ENCODE data around the gene HNRNPR. TPM values are rescaled to one million over a fixed set of nuclear protein-coding genes. Genes with fewer than 3 reads are reported as not detected.
A peak's percentile ranks its signal among the peaks of the same experiment; 100 is the strongest.

Gene HNRNPR
- polyA plus RNA-seq, 4 donors = 247 to 287 (median 255) TPM

GRCh38 chr1:23369335-23370013, 25.4 kb upstream of the HNRNPR start, which contains the start of gene ZNF436:
TSS of gene ZNF436 (minus strand) at chr1:23369836. CDS start at chr1:23368005, 1,831 bp downstream.
- DNase-seq (ENCODE audit: low read depth in 4 of 4, low spot score in 2 of 4) = peak; percentile 70 to 83 (median 80)

- DNase-seq (ENCODE audit: low read depth in 4 of 4, low spot score in 2 of 4) = peak; percentile 84 to 93 (median 88)
Observed at GRCh38 chr1:23368562-23369334, 24.7 kb upstream of the HNRNPR start.

DNA sequence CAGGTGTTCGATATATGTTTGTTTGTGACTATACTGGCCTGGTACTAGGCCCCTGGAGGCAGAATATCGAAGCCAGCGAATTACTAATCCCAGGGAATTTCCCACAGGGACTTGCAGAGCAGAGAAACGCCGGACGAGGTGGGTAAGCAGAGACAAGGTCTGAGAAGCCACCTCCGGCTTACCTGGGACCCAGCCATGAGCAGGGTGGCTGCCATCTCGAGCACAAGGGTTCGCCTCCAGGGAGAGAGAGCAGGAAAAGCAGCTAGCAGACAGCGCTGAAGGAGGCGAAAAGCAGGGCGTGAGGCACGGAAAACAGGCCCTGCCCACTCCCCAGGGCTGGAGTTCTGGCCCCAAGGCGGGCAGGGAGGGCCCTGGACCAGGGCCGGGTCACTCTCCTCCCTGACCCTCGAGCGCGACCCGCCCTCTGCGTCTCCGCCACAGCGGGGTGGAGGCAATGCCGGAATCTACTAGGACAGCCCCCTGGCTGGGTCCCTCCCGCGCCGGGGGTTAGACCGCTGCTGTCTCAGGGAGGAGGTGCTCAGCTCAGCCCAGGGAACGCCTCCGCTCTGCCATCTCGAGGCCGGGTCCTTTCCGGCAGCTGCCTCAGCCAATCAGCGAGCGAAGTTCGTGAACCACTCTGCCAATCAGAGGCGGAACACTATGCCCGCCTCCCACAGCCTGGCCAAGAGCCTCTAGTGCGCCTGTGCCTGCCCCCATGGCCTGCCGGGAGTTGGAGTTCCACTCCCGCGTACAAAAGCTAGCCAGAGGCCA, 23.9 kb upstream of the HNRNPR start:
- DNase-seq (ENCODE audit: low read depth in 4 of 4, low spot score in 2 of 4) = peak; percentile 94 to 98 (median 96)

GRCh38 chr1:23367451-23367790, 23.3 kb upstream of the HNRNPR start:
- DNase-seq (ENCODE audit: low read depth in 4 of 4, low spot score in 2 of 4) = no peak

GRCh38 chr1:23366598-23366997, 22.5 kb upstream of the HNRNPR start:
- DNase-seq (ENCODE audit: low read depth in 4 of 4, low spot score in 2 of 4) = no peak

- DNase-seq (ENCODE audit: low read depth in 4 of 4, low spot score in 2 of 4) = no peak
Observed at GRCh38 chr1:23366146-23366545, 22.1 kb upstream of the HNRNPR start.

DNA sequence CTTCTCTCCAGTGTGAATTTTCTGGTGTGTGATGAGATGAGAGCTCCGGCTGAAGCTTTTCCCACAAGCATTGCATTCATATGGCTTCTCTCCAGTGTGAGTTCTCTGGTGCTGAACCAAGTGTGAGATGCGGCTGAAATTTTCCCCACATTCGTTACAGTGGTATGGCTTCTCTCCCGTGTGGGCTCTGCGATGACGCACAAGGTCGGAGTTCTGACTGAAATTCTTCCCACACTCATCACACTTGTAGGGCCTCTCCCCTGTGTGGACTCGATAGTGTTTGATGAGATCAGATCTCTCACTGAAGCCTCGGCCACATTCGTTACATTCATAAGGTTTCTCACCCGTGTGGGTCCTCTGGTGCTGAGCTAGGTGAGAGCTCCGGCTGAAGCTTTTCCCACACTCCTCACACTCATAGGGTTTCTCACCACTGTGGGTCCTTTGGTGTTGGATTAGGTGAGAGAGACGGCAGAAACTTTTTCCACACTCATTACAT, 18.2 kb upstream of the HNRNPR start:
- DNase-seq (ENCODE audit: low read depth in 4 of 4, low spot score in 2 of 4) = no peak

DNA sequence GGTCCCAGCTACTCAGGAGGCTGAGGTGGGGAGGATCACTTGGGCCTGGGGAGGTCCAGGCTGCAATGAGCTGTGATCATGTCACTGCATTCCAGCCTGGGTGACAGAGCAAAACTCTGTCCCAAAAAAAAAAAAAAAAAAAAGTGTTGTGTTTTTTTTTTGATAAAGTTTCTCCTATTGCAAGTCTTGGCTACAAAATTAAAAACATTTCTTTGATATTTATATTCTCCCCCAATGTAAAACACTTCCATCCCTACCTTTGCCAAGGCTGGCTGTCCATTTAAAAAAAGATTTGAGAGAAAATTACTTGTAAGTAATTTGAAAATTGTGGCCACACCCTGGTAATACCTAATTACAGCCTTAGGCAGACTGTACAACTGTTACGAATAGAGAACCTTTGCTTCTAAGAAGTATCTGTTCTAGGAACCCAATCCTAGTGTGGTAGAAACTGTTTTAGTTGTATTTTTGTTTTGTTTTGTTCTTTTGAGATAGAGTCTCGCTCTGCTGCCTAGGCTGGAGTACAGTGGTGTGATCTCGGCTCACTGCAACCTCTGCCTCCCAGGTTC, 14.3 kb upstream of the HNRNPR start:
- DNase-seq (ENCODE audit: low read depth in 4 of 4, low spot score in 2 of 4) = no peak

DNA sequence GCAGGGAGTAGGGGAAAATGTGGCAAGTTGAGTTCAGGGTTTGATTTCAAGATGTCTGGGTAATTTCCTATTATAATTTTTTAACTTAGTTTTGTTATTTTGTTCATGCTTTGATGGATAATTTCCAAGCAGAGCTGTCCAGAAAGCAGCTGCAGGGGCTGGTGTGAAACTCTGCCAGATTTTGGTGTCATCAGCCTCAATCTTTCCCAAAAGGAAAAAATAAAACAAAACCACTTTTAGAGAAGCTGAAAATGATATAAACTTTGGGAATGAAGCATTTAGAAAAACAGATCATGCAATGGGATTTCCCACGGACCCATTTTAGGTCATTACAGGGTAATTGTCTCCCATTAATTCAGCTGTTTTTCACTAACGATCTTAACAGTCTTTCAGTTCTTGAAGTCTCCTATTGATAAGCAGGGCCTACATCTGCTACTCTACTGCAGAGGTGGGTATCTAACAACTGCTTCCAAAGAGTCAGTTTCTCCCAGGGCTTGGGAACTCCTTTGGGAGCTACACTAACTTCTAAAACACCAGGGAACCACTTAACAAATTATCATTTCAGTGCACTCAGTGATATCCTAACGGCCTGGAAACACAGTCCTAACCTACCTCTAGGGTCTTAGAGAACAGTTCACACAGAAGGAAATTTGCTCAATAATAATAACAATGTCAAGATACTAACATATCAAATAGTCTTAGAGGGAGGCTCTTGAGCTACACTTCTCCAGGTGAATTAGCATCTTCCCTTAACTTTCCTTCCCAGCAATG, 13.2 kb upstream of the HNRNPR start:
- DNase-seq (ENCODE audit: low read depth in 4 of 4, low spot score in 2 of 4) = no peak

DNA sequence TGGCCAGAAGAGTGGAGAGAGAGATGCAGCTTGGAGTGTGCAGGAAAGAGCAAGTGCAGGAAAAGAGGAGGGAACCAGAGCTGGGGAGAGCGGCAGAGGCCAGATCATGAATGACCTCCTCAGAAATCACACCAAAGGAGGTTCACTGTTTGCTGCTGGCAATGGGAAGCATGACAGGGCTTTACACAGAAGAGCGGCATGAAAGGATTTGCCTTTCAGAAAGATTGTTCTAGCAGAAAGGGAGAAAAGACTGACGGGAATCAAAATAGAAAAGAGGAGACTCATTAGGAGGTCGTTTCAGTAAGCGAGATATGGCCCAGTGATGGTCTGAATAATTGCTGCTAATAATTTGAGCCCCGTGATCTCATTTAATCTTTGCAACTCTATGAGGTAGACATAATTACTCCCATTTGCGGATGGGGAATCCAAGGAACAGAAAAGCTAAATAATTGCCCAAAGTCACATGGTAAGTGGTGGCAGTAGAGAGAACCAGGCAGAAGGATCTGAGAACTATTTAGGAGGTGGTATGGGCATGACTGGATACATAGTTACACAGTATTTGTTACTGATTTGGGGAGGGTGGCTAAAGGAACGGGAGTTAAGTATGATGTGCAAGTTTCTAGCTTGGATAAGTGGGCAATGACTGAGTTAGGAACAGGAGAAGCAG, 12.5 kb upstream of the HNRNPR start:
- DNase-seq (ENCODE audit: low read depth in 4 of 4, low spot score in 2 of 4) = no peak

- DNase-seq (ENCODE audit: low read depth in 4 of 4, low spot score in 2 of 4) = no peak
Observed at GRCh38 chr1:23354245-23354644, 10.2 kb upstream of the HNRNPR start.

DNA sequence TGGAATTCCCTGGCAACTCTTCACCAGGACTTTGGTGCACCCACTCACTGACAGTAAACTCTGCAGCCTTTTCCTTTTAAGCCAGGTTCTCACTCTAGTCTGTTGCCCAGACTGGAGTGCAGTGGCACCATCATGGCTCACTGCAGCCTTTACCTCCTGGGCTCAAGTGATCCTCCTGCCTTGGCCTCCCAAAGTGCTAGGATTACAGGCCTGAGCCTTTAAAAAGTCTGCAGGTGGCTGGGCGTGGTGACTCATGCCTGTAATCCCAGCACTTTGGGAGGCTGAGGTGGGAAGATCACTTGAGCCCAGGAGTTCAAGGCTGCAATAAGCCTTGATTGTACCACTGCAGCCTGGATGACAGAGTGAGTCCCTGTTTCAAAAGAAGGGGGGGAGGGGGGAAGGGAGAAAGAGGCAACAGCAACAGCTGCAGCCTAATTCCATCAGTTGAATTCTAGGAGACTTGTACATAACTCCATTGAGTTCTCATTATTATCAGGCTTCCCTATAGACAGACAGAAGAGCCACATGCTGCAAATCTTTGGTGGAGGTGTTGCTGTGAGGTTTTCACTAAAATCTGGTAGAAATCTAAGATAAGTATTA, 8.1 kb upstream of the HNRNPR start:
- DNase-seq (ENCODE audit: low read depth in 4 of 4, low spot score in 2 of 4) = no peak

- DNase-seq (ENCODE audit: low read depth in 4 of 4, low spot score in 2 of 4) = no peak
Observed at GRCh38 chr1:23345920-23346319, 1.8 kb upstream of the HNRNPR start.

- peak in 1 of 4 donors; percentile 29 for DNase-seq (ENCODE audit: low read depth in 4 of 4, low spot score in 2 of 4)
Observed at GRCh38 chr1:23344987-23345472, 946 bp upstream of the HNRNPR start.

DNA sequence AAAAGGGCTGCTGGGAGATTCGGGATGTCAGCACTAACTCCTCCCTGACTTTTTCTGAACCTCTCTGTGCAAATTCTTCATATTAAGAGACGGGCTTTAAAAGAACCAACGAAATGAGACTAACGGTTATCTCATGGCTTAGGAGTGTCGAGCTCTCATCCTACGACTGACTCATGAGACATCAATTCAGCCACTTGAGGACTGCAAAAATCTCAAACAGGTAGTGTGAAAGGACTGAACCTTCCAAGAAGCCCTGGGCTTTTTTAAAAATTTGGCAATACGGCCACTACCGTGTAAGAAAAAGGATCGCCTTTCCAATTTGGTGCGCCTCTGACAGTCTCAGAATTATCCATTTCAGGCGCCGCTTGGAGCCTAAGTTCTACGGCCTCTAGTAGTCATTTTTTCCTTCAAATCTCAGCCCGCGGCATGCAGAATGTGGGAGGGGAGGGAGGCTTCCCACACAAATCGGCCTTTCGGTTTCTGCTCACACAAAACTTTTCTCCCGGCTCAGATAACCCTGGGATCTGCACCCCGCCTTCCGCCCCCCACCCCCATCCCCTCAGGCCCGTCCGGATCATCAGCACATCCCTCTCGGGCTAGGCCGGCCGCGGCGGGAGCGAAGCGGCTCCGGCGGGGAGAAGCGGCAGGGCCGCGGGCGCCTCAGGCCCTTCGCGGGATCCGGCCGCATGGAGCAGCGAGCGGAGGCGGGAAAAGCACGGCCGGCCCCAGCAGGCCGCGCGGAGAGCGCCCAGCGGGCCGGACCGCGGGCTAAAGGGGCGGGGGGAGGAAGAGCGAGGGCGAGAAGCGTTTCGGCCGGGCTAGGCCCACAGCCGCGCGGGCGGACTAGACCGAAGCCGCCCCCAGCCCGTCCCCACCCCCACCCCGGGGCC, 618 bp downstream of the HNRNPR start:
- DNase-seq (ENCODE audit: low read depth in 4 of 4, low spot score in 2 of 4) = no peak

DNA sequence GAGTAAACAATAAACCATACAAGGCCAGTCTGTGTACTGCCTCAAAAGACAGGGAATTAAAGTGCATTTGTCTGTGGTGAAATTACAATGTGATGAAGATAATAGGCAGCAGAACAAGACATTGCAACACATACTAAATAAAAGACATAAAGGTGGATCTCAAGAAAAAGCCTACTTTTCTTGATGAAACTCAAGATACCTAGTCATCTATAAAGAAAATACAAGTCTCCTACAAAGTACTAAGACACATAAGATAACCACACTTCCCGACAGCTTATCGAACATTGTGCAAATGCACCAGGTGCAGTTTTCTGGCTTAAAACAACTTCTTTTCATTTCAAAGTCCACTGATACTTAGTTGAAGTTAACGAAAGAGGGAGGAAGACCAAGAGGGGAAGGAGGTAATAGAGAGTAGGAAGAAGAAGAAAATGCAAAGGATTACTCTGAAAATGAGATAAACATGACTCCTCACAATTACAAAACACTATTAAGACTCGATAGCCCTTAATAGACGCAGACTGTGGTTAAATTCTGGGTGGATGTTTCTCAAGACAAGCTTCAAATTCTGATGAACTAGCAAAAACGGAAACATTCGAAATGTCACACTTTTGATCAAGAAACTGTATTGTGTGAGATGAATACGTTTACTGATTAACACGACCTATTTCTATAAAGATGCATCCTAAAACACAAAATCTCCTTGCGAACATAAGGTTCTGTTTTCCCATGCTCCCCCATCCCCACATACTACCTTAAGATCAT, 2.0 kb downstream of the HNRNPR start:
- DNase-seq (ENCODE audit: low read depth in 4 of 4, low spot score in 2 of 4) = peak in 1 of 4 donors; percentile 15

DNA sequence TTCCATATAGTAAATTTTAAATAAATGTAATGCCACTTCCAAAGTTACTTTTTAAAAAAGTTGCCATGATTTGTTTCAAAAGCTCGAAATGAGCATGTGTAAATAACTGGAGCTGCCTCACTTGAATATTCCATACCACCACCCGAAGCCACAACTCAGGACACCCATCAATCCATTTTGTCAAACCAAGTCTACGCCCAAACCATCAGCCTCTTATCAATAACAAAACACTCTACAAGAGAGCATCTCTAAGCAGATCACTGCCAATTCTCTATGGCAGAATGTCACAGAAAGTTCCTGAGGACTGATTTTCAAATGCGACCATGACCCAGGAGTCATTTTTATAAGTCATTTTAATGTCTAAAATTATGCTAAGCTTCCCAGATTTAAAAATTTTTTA, 4.5 kb downstream of the HNRNPR start:
- DNase-seq (ENCODE audit: low read depth in 4 of 4, low spot score in 2 of 4) = no peak

All from left renal cortex interstitium (tissue), 4 donors.